ENCODE results near the gene CCDC102A. TPM values are rescaled to one million over a fixed set of nuclear protein-coding genes. Genes with fewer than 3 reads are reported as not detected.
"Not testable (repeated sequence)": the region's sequence is repeated elsewhere in the genome, so short reads cannot be mapped to it uniquely, and the experiment has no call there.

The CCDC102A gene
- total RNA-seq, 1 donor from 2014 or later = 6.4 TPM

DNA sequence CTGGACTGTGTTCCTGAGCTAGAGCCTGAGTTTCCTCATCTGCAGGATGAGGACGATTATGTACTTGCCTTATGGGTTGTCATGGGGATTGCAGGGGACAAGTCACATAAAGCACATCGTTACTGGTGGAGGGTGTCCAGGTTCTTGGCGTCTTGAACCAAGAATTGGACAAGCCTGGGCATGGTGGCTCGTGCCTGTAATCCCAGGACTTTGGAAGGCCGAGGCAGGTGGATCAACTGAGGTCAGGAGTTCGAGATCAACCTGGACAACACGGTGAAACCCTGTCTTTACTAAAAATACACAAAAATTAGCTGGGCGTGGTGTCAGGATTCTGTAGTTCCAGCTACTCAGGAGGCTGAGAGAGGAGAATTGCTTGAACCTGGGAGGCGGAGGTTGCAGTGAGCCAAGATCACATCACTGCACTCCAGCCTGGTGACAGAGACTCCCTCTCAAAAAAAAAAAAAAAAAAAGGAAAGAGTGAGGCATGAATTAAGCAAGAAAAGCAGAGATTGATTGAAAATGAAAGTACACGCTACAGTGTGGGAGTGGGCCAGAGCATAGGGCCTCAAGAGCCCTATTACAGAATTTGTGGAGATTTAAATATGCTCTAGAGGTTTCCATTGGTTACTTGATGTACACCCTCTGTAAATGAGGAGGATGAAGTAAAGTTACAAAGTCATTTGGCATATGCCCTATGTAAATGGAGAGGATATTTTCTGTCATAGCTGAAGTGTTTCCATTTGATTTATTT lies 36.8 kb upstream of the CCDC102A start:
- no peak for DNase-seq (ENCODE audit: low read depth, low spot score)
- no peak overlapping the region for H3K4me3 Mint-ChIP-seq
- peaks cover 9% of the 10 kb centered on the region for H3K9me3 Mint-ChIP-seq
- H3K27ac Mint-ChIP-seq (ENCODE audit: unreplicated experiment) = peak overlapping the region; percentile 86
- H3K4me1 Mint-ChIP-seq = peaks cover 8% of the 10 kb centered on the region
- H3K27me3 Mint-ChIP-seq (ENCODE audit: low read depth) = no peaks in the 10 kb centered on the region
- peaks cover 2% of the 10 kb centered on the region for H3K36me3 Mint-ChIP-seq (ENCODE audit: low read depth)
- no peak for TF ChIP-seq CTCF (conservative IDR thresholded peaks at IDR 0.05)

DNA sequence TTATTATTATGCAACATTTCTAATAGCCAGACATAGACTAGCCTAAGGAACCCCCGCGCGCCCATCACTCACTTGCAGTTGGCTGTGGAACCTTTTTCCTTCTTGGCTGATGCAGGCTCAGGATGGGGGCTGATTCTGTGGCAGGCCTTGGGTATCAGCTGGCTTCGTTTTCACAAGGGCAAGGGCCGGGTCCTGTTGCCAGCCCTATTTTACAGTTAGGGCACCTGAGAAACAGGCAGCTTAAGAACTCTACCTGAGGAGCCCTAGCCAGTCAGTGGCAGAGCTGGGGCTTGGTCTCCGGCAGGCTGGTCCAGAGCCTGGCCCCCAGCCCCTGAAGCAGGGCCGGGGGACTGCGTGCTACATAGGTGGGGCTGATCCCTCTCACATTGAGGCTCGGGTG lies 34.7 kb upstream of the CCDC102A start:
- H3K9me3 Mint-ChIP-seq = peaks cover 9% of the 10 kb centered on the region
- TF ChIP-seq CTCF (conservative IDR thresholded peaks at IDR 0.05) = no peak
- no peaks in the 10 kb centered on the region for H3K27me3 Mint-ChIP-seq (ENCODE audit: low read depth)
- H3K36me3 Mint-ChIP-seq (ENCODE audit: low read depth) = peaks cover 2% of the 10 kb centered on the region
- H3K4me1 Mint-ChIP-seq = no peaks in the 10 kb centered on the region
- no peak overlapping the region for H3K4me3 Mint-ChIP-seq
- H3K27ac Mint-ChIP-seq (ENCODE audit: unreplicated experiment) = no peak overlapping the region
- no peak for DNase-seq (ENCODE audit: low read depth, low spot score)

GRCh38 chr16:57570301-57571070 lies 34.1 kb upstream of the CCDC102A start:
- Mint-ChIP-seq H3K4me3 (no peak overlapping the region), H3K36me3 (ENCODE audit: low read depth) (peaks cover 2% of the 10 kb centered on the region), H3K27me3 (ENCODE audit: low read depth) (no peaks in the 10 kb centered on the region)

GRCh38 chr16:57569306-57569946 lies 33.1 kb upstream of the CCDC102A start:
- H3K27me3 Mint-ChIP-seq (ENCODE audit: low read depth) = peaks cover 1% of the 10 kb centered on the region
- H3K4me1 Mint-ChIP-seq = no peaks in the 10 kb centered on the region
- peaks cover 9% of the 10 kb centered on the region for H3K9me3 Mint-ChIP-seq
- DNase-seq (ENCODE audit: low read depth, low spot score) = no peak
- no peak for TF ChIP-seq CTCF (conservative IDR thresholded peaks at IDR 0.05)
- H3K36me3 Mint-ChIP-seq (ENCODE audit: low read depth) = peaks cover 2% of the 10 kb centered on the region
- no peak overlapping the region for H3K27ac Mint-ChIP-seq (ENCODE audit: unreplicated experiment)
- H3K4me3 Mint-ChIP-seq = no peak overlapping the region

More at GRCh38 chr16:57570301-57571070, 34.1 kb upstream of the CCDC102A start:
- no peak overlapping the region for H3K27ac Mint-ChIP-seq (ENCODE audit: unreplicated experiment)
- no peaks in the 10 kb centered on the region for H3K4me1 Mint-ChIP-seq
- peaks cover 9% of the 10 kb centered on the region for H3K9me3 Mint-ChIP-seq
- no peak for DNase-seq (ENCODE audit: low read depth, low spot score)
- no peak for TF ChIP-seq CTCF (conservative IDR thresholded peaks at IDR 0.05)

- not testable (repeated sequence) for H3K27ac Mint-ChIP-seq (ENCODE audit: unreplicated experiment); H3K4me3 Mint-ChIP-seq; H3K4me1 Mint-ChIP-seq; DNase-seq (ENCODE audit: low read depth, low spot score); H3K36me3 Mint-ChIP-seq (ENCODE audit: low read depth); H3K27me3 Mint-ChIP-seq (ENCODE audit: low read depth); H3K9me3 Mint-ChIP-seq
These were observed 32.4 kb upstream of the CCDC102A start for GRCh38 chr16:57568772-57569171.
